ACC112 (cell line): ENCODE measurements around the gene CHN2.

Experiments used
- H2AFZ ChIP-seq: fragments of 200-600 bp; sonication (generic); one replicate; pipeline ENCODE4 v1.6.0; 2017; ENCODE audit warnings: antibody characterized with exemption, low read length; ENCODE audit not compliant: unreplicated experiment
- H3K27ac ChIP-seq: fragments of 200-600 bp; sonication (generic); 2 replicates; pipeline ENCODE4 v1.5.1; 2014; ENCODE audit warnings: low read depth, mild to moderate bottlenecking, antibody characterized with exemption, low read length, moderate library complexity
- H3K27me3 ChIP-seq: fragments of 200-600 bp; sonication (generic); 2 replicates; pipeline ENCODE4 v1.6.1; 2014; ENCODE audit warnings: mild to moderate bottlenecking, antibody characterized with exemption, low read length, moderate library complexity, mixed read lengths; ENCODE audit not compliant: insufficient read depth
- H3K36me3 ChIP-seq: fragments of 200-600 bp; sonication (generic); 2 replicates; pipeline ENCODE4 v1.6.1; 2016; ENCODE audit warnings: mild to moderate bottlenecking, antibody characterized with exemption, low read length, moderate library complexity, mixed read lengths; ENCODE audit not compliant: insufficient read depth
- H3K4me1 ChIP-seq: fragments of 200-600 bp; sonication (generic); one replicate; pipeline ENCODE4 v1.6.1; 2016; ENCODE audit warnings: low read length, mixed read lengths; ENCODE audit not compliant: insufficient read depth, unreplicated experiment, control insufficient read depth
- H3K4me3 ChIP-seq: fragments of 200-600 bp; sonication (generic); 2 replicates; pipeline ENCODE4 v1.5.1; 2014; ENCODE audit warnings: mild to moderate bottlenecking, low read depth, low read length
- H3K79me2 ChIP-seq: fragments of 200-600 bp; sonication (generic); one replicate; pipeline ENCODE4 v1.6.0; 2016; ENCODE audit warnings: low read length; ENCODE audit not compliant: control insufficient read depth, unreplicated experiment, insufficient read depth

CHN2 gene

GRCh38 chr7:29418651-29419050 lies 224.1 kb downstream of the CHN2 start:
- no peaks in the 10 kb centered on the region for H3K36me3 ChIP-seq
- no peaks in the 10 kb centered on the region for H3K27me3 ChIP-seq
- no peaks in the 10 kb centered on the region for H3K4me1 ChIP-seq
- no peak overlapping the region for H2AFZ ChIP-seq
- H3K79me2 ChIP-seq = no peaks in the 10 kb centered on the region
- no peak overlapping the region for H3K27ac ChIP-seq
- H3K4me3 ChIP-seq = no peak overlapping the region

GRCh38 chr7:29420011-29420410 lies 225.4 kb downstream of the CHN2 start:
- Histone ChIP-seq H3K79me2 (no peaks in the 10 kb centered on the region), H3K4me1 (no peaks in the 10 kb centered on the region), H2AFZ (no peak overlapping the region), H3K27ac (no peak overlapping the region), H3K36me3 (no peaks in the 10 kb centered on the region), H3K27me3 (no peaks in the 10 kb centered on the region), H3K4me3 (no peak overlapping the region)

DNA sequence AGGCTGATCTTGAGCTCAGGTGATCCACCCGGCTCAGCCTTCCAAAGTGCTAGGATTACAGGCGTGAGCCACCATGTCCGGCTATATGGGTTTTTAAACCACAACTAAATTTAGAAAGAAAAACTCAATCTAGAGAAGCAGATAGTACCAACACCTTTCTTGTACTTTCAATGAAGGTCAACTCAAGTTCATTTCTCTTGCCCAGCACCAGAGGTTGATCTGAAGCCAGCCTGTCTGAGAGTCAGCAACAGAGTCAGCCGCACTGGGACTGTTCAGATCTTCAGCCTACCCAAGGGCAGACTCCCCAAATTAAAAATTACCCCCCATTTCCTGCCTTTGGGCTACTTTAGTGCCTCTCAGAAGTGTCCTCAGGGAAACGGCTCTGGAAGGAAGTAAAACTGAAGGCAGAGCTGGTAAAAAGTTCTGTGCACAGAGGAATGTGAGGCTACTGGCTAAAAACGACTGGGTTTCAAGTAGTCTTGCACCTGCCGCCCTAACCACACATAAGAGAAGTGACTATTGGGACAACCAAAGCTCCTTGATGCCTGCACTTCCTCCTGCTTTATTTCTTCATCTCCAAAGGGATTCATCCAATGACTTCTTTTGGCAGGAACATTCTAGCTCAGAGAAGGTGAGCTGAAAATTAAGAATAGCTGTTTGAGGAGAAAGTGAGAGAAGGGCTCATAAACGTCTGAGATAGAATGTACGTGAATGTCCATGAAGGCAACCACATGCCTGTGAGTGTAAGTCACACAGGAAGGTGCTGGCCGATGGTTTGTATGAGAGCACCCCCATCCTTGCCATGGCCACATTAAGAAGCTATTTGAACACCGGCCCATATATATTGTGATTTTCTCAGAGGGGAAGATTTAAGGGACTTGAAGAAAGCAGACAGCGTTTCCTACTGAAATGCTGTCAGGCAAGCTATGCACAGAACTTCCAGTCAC lies 226.7 kb downstream of the CHN2 start:
- Histone ChIP-seq H3K4me3 (no peak overlapping the region), H3K27me3 (no peaks in the 10 kb centered on the region), H3K36me3 (no peaks in the 10 kb centered on the region), H3K79me2 (no peaks in the 10 kb centered on the region), H3K4me1 (no peaks in the 10 kb centered on the region), H2AFZ (no peak overlapping the region), H3K27ac (no peak overlapping the region)

DNA sequence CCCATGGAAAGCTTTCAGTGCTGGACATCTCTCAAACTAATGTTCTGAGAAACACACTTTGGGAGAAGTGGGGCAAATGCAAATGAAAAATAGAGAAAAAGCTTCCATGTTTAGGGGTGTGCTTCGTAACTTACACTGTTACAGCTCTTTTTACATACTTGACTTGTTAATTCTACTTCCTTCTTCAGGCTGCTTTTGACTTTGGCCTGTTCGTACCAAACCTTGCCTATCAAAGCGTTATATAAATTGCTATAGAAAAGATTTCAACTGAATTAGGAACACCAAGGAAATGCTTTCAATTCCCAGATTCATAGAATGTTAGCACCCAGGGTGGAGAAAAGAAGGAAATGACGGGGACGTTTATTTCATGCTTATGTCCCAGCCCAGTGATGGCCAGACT lies 228.3 kb downstream of the CHN2 start:
- H3K4me1 ChIP-seq = no peaks in the 10 kb centered on the region
- H3K4me3 ChIP-seq = no peak overlapping the region
- H3K79me2 ChIP-seq = no peaks in the 10 kb centered on the region
- no peak overlapping the region for H3K27ac ChIP-seq
- no peaks in the 10 kb centered on the region for H3K27me3 ChIP-seq
- no peaks in the 10 kb centered on the region for H3K36me3 ChIP-seq
- no peak overlapping the region for H2AFZ ChIP-seq

DNA sequence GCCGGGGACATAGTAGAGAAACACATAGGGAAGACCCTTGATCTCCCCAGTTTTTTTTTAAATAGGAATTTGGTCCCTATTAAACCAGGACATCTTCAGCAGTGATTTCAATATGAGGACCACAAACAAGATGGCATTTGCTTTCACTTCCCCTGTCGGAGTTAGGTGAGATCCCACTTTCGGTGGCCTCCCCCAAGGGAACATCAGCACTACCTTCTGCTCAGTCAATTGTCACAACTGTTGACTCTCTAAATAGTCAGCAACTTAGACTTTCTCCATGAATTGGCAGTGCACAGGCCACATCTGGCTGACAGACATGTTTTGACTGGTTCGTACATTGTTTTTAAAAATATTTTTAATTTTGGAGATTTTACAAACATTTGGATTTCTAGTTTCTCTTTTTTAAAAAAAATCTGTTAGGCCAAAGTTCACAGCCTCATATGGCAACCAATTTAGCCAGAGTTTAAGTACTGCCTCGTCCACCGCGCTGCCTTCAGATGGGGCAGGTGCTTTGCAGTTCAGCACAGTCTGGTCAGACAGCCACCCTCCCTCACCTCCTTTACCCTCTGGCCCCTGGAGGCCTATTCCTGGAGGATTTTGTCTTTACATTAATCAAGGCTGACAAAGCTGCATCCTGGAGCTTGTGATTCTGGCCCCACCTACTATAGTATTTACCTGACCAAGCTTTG lies 229.9 kb downstream of the CHN2 start:
- no peaks in the 10 kb centered on the region for H3K79me2 ChIP-seq
- no peak overlapping the region for H3K4me3 ChIP-seq
- no peaks in the 10 kb centered on the region for H3K36me3 ChIP-seq
- no peak overlapping the region for H2AFZ ChIP-seq
- H3K4me1 ChIP-seq = no peaks in the 10 kb centered on the region
- no peak overlapping the region for H3K27ac ChIP-seq
- no peaks in the 10 kb centered on the region for H3K27me3 ChIP-seq

DNA sequence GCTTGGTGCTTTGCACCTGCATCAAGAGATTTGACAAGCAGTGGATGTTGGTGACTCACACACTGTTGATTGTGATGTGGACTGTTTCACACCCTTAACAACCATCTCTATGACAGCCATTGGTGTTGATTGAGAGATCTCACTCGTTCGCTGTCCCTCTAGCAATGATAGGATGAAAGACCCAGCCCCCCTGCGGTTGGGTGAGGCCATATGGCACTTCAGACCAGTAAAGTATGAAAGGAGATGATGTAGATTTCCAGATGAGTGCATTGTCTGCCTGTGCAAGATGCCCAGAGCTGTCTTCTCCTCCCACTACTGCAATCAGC lies 230.4 kb downstream of the CHN2 start:
- H2AFZ ChIP-seq = no peak overlapping the region
- H3K36me3 ChIP-seq = no peaks in the 10 kb centered on the region

DNA sequence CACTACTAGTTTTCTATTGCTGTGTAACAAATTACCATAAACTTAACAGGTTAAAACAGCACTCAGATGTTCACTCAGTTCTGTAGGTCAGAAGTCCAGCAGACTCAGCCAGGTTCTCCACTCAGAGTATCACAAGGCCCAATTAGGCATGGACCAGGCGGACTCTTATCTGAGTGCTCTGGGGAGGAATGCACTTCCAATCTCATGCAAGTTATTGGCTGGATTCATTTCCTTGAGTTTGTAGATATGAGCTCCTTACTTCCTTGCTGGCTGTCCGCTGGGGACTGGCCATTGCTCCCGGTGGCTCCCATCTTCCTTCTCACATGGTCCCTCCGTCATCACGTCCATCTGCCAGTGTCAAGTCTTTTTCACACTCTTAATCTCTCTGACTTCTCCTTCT lies 232.0 kb downstream of the CHN2 start:
- H3K4me1 ChIP-seq = no peaks in the 10 kb centered on the region
- no peak overlapping the region for H3K27ac ChIP-seq
- H2AFZ ChIP-seq = no peak overlapping the region
- no peaks in the 10 kb centered on the region for H3K27me3 ChIP-seq
- no peaks in the 10 kb centered on the region for H3K79me2 ChIP-seq
- no peak overlapping the region for H3K4me3 ChIP-seq
- no peaks in the 10 kb centered on the region for H3K36me3 ChIP-seq

More for the DNA sequence above, 230.4 kb downstream of the CHN2 start:
- H3K27ac ChIP-seq = no peak overlapping the region
- H3K27me3 ChIP-seq = no peaks in the 10 kb centered on the region
- no peaks in the 10 kb centered on the region for H3K79me2 ChIP-seq
- H3K4me1 ChIP-seq = no peaks in the 10 kb centered on the region
- H3K4me3 ChIP-seq = no peak overlapping the region

DNA sequence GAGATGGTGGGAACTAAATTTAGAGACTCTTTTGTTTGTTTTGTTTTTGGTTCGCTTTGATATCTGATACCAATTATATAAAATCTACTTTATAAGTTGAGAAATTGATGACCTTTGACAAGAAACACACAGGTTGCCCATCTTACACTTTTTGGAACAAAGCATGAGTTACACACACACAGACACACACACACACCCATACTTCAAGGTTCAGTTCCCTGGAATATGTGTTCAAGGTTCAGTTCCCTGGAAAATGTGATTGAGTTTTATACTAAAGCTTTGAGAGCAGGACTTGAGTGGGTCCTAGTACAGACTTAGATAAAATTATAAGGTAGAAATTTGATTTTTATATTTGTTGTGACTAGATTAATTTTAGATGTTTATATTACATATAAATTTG lies 234.8 kb downstream of the CHN2 start:
- Histone ChIP-seq H3K4me1 (no peaks in the 10 kb centered on the region), H2AFZ (no peak overlapping the region), H3K79me2 (no peaks in the 10 kb centered on the region), H3K36me3 (no peaks in the 10 kb centered on the region), H3K4me3 (no peak overlapping the region), H3K27me3 (no peaks in the 10 kb centered on the region), H3K27ac (no peak overlapping the region)

DNA sequence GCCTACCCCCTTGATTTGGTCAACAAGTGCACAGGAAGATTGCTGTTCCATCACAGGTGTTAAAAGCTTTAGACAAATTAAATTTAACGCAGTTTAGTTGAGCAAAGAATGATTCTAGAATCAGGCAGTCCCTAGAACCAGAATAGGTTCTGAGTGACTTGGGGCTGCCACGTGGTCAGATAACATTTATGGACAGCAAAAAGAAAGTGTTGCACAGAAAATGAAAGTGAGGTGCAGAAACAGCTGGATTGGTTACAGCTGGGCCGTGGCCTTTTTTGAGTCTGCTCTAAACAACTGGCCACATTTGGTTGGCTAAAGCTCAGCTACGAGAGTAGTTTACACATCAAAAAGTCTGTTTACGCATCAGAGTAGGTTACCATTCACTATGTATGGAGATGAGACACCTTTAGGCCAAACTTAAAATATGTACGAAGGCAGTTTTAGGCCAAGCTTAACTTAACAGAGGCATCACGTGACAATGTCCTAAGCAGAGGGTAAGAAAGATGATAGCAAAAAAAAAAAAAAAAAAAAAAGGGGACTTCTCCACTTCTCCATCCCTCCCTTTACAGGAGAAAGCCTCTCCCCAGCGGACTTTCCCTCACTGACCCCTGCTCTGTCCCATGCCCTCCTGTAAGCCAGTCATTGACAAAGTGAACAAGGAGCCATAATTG lies 235.8 kb downstream of the CHN2 start:
- Histone ChIP-seq H3K36me3 (no peaks in the 10 kb centered on the region), H3K27me3 (no peaks in the 10 kb centered on the region), H3K4me1 (no peaks in the 10 kb centered on the region), H3K4me3 (no peak overlapping the region), H2AFZ (no peak overlapping the region), H3K79me2 (no peaks in the 10 kb centered on the region), H3K27ac (no peak overlapping the region)

- no peaks in the 10 kb centered on the region for H3K79me2 ChIP-seq
- H3K4me3 ChIP-seq = no peak overlapping the region
- no peak overlapping the region for H3K27ac ChIP-seq
- no peak overlapping the region for H2AFZ ChIP-seq
- H3K4me1 ChIP-seq = no peaks in the 10 kb centered on the region
- H3K36me3 ChIP-seq = no peaks in the 10 kb centered on the region
- no peaks in the 10 kb centered on the region for H3K27me3 ChIP-seq
Observed at GRCh38 chr7:29431686-29432085, 237.1 kb downstream of the CHN2 start.
